ENCODE measurements around the gene FXYD4. TPM values are rescaled to one million over a fixed set of nuclear protein-coding genes. Genes with fewer than 3 reads are reported as not detected.

The FXYD4 gene
- total RNA-seq, 4 donors from 2014 or later: not detected

GRCh38 chr10:43355749-43356371 lies 15.6 kb upstream of the FXYD4 start:
- Histone ChIP-seq H3K27ac (no peak overlapping the region), H3K27me3 (peaks cover 0 to 8% (median 2%) of the 10 kb centered on the region in 4 donors), H3K4me3 (no peak overlapping the region), H3K36me3 (no peaks in the 10 kb centered on the region), H3K9me3 (no peaks in the 10 kb centered on the region), H3K4me1 (peaks cover 0 to 19% (median 0%) of the 10 kb centered on the region in 3 donors)
- TF ChIP-seq CTCF (IDR thresholded peaks at IDR 0.05) (no peak), POLR2A (IDR thresholded peaks at IDR 0.05) (no peak)
- intact Hi-C loops (cut with DNase I): no loop called here
- 28 to 31% methylated on average over 3 to 4 of the region's 4 CpGs for WGBS, 2 donors
- DNase-seq: no peak

- intact Hi-C loops (cut with DNase I): no loop called here
- 60 to 75% methylated on average over 6 of the region's 6 CpGs for WGBS, 2 donors
Observed at GRCh38 chr10:43360086-43360485, 11.3 kb upstream of the FXYD4 start.

GRCh38 chr10:43361547-43362190 lies 9.8 kb upstream of the FXYD4 start:
- intact Hi-C loops (cut with DNase I): no loop called here
- WGBS, 2 donors: 23 to 36% methylated on average over 10 to 14 of the region's 21 CpGs
- H3K27me3 ChIP-seq: no peaks in the 10 kb centered on the region
- H3K27ac ChIP-seq: peak overlapping the region; percentile 29 to 80 (median 76)
- H3K36me3 ChIP-seq: no peaks in the 10 kb centered on the region
- DNase-seq: no peak
- no peaks in the 10 kb centered on the region for H3K9me3 ChIP-seq
- peaks cover 9 to 18% (median 11%) of the 10 kb centered on the region in 3 donors for H3K4me1 ChIP-seq
- peak overlapping the region; percentile 24 to 74 (median 54) for H3K4me3 ChIP-seq
- TF ChIP-seq POLR2A (IDR thresholded peaks at IDR 0.05) (no peak), CTCF (IDR thresholded peaks at IDR 0.05) (no peak)

More at GRCh38 chr10:43360086-43360485, 11.3 kb upstream of the FXYD4 start:
- Histone ChIP-seq H3K4me1 (peaks cover 9 to 31% (median 11%) of the 10 kb centered on the region in 3 donors), H3K9me3 (no peaks in the 10 kb centered on the region), H3K4me3 (no peak overlapping the region), H3K27ac (no peak overlapping the region), H3K27me3 (no peaks in the 10 kb centered on the region), H3K36me3 (no peaks in the 10 kb centered on the region)
- TF ChIP-seq POLR2A (IDR thresholded peaks at IDR 0.05) (no peak), CTCF (IDR thresholded peaks at IDR 0.05) (no peak)
- DNase-seq: no peak

- peak in 5 of 6 experiments; percentile 16 to 52 (median 39) for TF ChIP-seq CTCF (IDR thresholded peaks at IDR 0.05)
- TF ChIP-seq POLR2A (IDR thresholded peaks at IDR 0.05): peak in 1 of 4 donors; percentile 30
- H3K4me1 ChIP-seq: peaks cover 9 to 17% (median 11%) of the 10 kb centered on the region in 3 donors
- H3K27me3 ChIP-seq: no peaks in the 10 kb centered on the region
- DNase-seq: peak; percentile 47
- no peaks in the 10 kb centered on the region for H3K36me3 ChIP-seq
- WGBS, 2 donors: 3 to 4% methylated on average over 11 to 14 of the region's 48 CpGs
- intact Hi-C loops (cut with DNase I): no loop called here
- peak overlapping the region; percentile 24 to 74 (median 54) for H3K4me3 ChIP-seq
- peak overlapping the region; percentile 29 to 80 (median 76) for H3K27ac ChIP-seq
- no peaks in the 10 kb centered on the region for H3K9me3 ChIP-seq
Observed at GRCh38 chr10:43362191-43362839, 9.1 kb upstream of the FXYD4 start.

GRCh38 chr10:43365001-43365400 lies 6.4 kb upstream of the FXYD4 start:
- Histone ChIP-seq H3K27ac (no peak overlapping the region), H3K9me3 (no peaks in the 10 kb centered on the region), H3K27me3 (no peaks in the 10 kb centered on the region), H3K36me3 (no peaks in the 10 kb centered on the region), H3K4me1 (peaks cover 9 to 17% (median 11%) of the 10 kb centered on the region in 3 donors), H3K4me3 (no peak overlapping the region)
- DNase-seq: no peak
- intact Hi-C loops (cut with DNase I): no loop called here
- 50 to 66% methylated on average over 2 to 3 of the region's 3 CpGs for WGBS, 2 donors
- TF ChIP-seq POLR2A (IDR thresholded peaks at IDR 0.05) (no peak), CTCF (IDR thresholded peaks at IDR 0.05) (no peak)
